GM23338 (cell line): ENCODE results near the gene HBS1L.

ENCODE experiments used
- CREB1 ChIP-seq: fragments of 250-450 bp; sonication (Bioruptor Pico); IDR thresholded peaks from 2 replicates; pipeline ENCODE4 v1.5.0; 2020; ENCODE audit warnings: low read depth, mild to moderate bottlenecking, moderate library complexity
- CTCF ChIP-seq, 2 experiments: fragments of 200-600 bp in 1 of 2; sonication (generic) in 1 of 2; conservative IDR thresholded peaks; 2 replicates each; pipeline versions ENCODE4 v1.5.1 to v1.6.1; 2016 to 2017; ENCODE audit warnings: antibody characterized with exemption in 2 of 2, low read depth in 2 of 2, mild to moderate bottlenecking in 2 of 2, moderate library complexity in 1 of 2
- ETS1 ChIP-seq: IDR thresholded peaks from 2 replicates; pipeline ENCODE4 v1.6.1; 2016; ENCODE audit warnings: antibody characterized with exemption
- EZH2 ChIP-seq: fragments of 200-600 bp; sonication (generic); IDR thresholded peaks from one replicate; pipeline ENCODE4 v1.8.0; 2017; ENCODE audit warnings: antibody characterized with exemption, mild to moderate bottlenecking, low read depth; ENCODE audit not compliant: unreplicated experiment
- EZH2phosphoT487 ChIP-seq: fragments of 200-600 bp; sonication (generic); IDR thresholded peaks from one replicate; pipeline ENCODE4 v1.8.1; 2018; ENCODE audit warnings: antibody characterized with exemption; ENCODE audit not compliant: unreplicated experiment
- JUNB ChIP-seq: IDR thresholded peaks from one replicate; pipeline ENCODE4 v1.6.1; 2016; ENCODE audit warnings: antibody characterized with exemption; ENCODE audit not compliant: unreplicated experiment
- NANOG ChIP-seq: IDR thresholded peaks from 2 replicates; pipeline ENCODE4 v1.6.1; 2016; ENCODE audit warnings: antibody characterized with exemption, borderline replicate concordance
- POLR2AphosphoS5 ChIP-seq: IDR thresholded peaks from 2 replicates; pipeline ENCODE4 v1.6.1; 2016; ENCODE audit warnings: antibody characterized with exemption, low read depth
- REST ChIP-seq: IDR thresholded peaks from one replicate; pipeline ENCODE4 v1.6.1; 2018; ENCODE audit warnings: antibody characterized with exemption; ENCODE audit not compliant: unreplicated experiment
- ZNF114 ChIP-seq: fragments of 250-450 bp; sonication (Bioruptor Pico); IDR thresholded peaks from 2 replicates; pipeline ENCODE4 v1.5.0; 2020; ENCODE audit warnings: mild to moderate bottlenecking, moderate library complexity
- ZNF331 ChIP-seq: fragments of 250-450 bp; sonication (Bioruptor Pico); IDR thresholded peaks from 2 replicates; pipeline ENCODE4 v1.5.0; 2020; ENCODE audit warnings: low read depth, mild to moderate bottlenecking, moderate library complexity
- ZNF462 ChIP-seq: fragments of 250-450 bp; sonication (Bioruptor Pico); IDR thresholded peaks from 2 replicates; pipeline ENCODE4 v1.5.0; 2020; ENCODE audit warnings: mild to moderate bottlenecking, moderate library complexity

DNA sequence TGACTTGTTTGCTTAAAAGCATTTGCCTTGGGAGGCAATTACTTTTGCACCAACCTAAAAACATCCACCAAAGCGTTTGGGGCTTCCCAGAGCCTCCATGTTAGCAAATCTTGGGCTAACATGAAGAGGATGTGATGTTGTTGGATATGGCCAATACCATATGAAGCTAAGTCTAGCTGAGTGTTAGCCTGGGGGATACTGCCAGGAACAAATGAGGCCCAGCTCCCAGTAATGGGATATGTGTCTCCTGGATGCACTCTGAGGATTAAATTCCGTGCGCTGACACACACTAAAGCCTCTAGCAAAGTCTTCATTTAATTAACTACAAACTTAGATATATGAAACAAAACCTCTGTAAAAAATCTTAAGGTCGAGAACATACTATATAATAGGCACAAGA, 35.3 kb upstream of the HBS1L start:
- TF ChIP-seq EZH2 (no peak), POLR2AphosphoS5 (no peak), CTCF (conservative IDR thresholded peaks at IDR 0.05; ENCODE audit: low read depth in 2 of 2) (no peak), JUNB (no peak), EZH2phosphoT487 (no peak), REST (no peak), CREB1 (CRISPR knock-in tag) (no peak), ZNF462 (CRISPR knock-in tag) (no peak), ZNF331 (no peak), ZNF114 (CRISPR knock-in tag) (no peak), NANOG (no peak), ETS1 (no peak)
